ENCODE results near the gene ERAS. TPM values are rescaled to one million over a fixed set of nuclear protein-coding genes. Genes with fewer than 3 reads are reported as not detected.
A peak's percentile ranks its signal among the peaks of the same experiment; 100 is the strongest.
"Not testable (repeated sequence)": the region's sequence is repeated elsewhere in the genome, so short reads cannot be mapped to it uniquely, and the experiment has no call there.

Gene ERAS
- total and polyA plus RNA-seq, 7 experiments from 2014 or later, result not detected

GRCh38 chrX:48818098-48818497 is 8.2 kb upstream of the ERAS start:
- CTCF ChIA-PET, result no interaction called here
- H3K4me1 Mint-ChIP-seq, result peaks cover 0 to 4% (median 0%) of the 10 kb centered on the region in 7 donors
- peaks cover 0 to 31% (median 4%) of the 10 kb centered on the region in 5 donors for H3K36me3 Mint-ChIP-seq
- Histone ChIP-seq H3K27ac (ENCODE audit: low read depth, low read length) (no peak overlapping the region), H3K4me1 (ENCODE audit: control insufficient read depth in 2 of 2, insufficient read depth in 2 of 2, low read length in 2 of 2) (no peaks in the 10 kb centered on the region), H3K36me3 (ENCODE audit: control insufficient read depth in 2 of 3, insufficient read depth in 3 of 3, low read length in 3 of 3) (peaks cover 0 to 23% (median 0%) of the 10 kb centered on the region in 3 experiments), H3K27me3 (ENCODE audit: control insufficient read depth in 2 of 2, insufficient read depth in 2 of 2, low read length in 2 of 2) (no peaks in the 10 kb centered on the region), H3K4me3 (ENCODE audit: low read length) (no peak overlapping the region), H3K9me3 (ENCODE audit: control insufficient read depth in 2 of 3, low read length in 3 of 3) (no peaks in the 10 kb centered on the region)
- DNase-seq (no peak), ATAC-seq (no peak)
- intact Hi-C loops (cut with micrococcal nuclease), result no loop called here
- H3K9me3 Mint-ChIP-seq, result no peaks in the 10 kb centered on the region
- no peak overlapping the region for H3K27ac Mint-ChIP-seq
- H3K27me3 Mint-ChIP-seq, result no peaks in the 10 kb centered on the region
- POLR2A ChIA-PET, result no interaction called here
- H3K4me3 Mint-ChIP-seq, result no peak overlapping the region

GRCh38 chrX:48818866-48819265 is 7.4 kb upstream of the ERAS start:
- Histone ChIP-seq H3K4me3 (ENCODE audit: low read length) (no peak overlapping the region), H3K36me3 (ENCODE audit: control insufficient read depth in 2 of 3, insufficient read depth in 3 of 3, low read length in 3 of 3) (peaks cover 0 to 23% (median 0%) of the 10 kb centered on the region in 3 experiments), H3K27me3 (ENCODE audit: control insufficient read depth in 2 of 2, insufficient read depth in 2 of 2, low read length in 2 of 2) (no peaks in the 10 kb centered on the region), H3K27ac (ENCODE audit: low read depth, low read length) (no peak overlapping the region), H3K9me3 (ENCODE audit: control insufficient read depth in 2 of 3, low read length in 3 of 3) (no peaks in the 10 kb centered on the region), H3K4me1 (ENCODE audit: control insufficient read depth in 2 of 2, insufficient read depth in 2 of 2, low read length in 2 of 2) (no peaks in the 10 kb centered on the region)
- Mint-ChIP-seq H3K9me3 (no peaks in the 10 kb centered on the region), H3K27ac (no peak overlapping the region), H3K36me3 (peaks cover 0 to 26% (median 4%) of the 10 kb centered on the region in 5 donors), H3K4me1 (peaks cover 0 to 3% (median 0%) of the 10 kb centered on the region in 7 donors), H3K27me3 (no peaks in the 10 kb centered on the region), H3K4me3 (no peak overlapping the region)
- no peak for DNase-seq
- intact Hi-C loops (cut with micrococcal nuclease), result no loop called here
- POLR2A ChIA-PET, result no interaction called here
- CTCF ChIA-PET, result no interaction called here
- no peak for ATAC-seq

GRCh38 chrX:48819394-48819793 is 6.9 kb upstream of the ERAS start:
- H3K4me3 Mint-ChIP-seq; H3K9me3 Mint-ChIP-seq; CTCF ChIA-PET; H3K27ac Mint-ChIP-seq; H3K4me1 ChIP-seq (ENCODE audit: control insufficient read depth in 2 of 2, insufficient read depth in 2 of 2, low read length in 2 of 2); intact Hi-C loops (cut with micrococcal nuclease); H3K4me3 ChIP-seq (ENCODE audit: low read length); H3K27me3 ChIP-seq (ENCODE audit: control insufficient read depth in 2 of 2, insufficient read depth in 2 of 2, low read length in 2 of 2); ATAC-seq; H3K9me3 ChIP-seq (ENCODE audit: control insufficient read depth in 2 of 3, low read length in 3 of 3); H3K4me1 Mint-ChIP-seq; H3K27ac ChIP-seq (ENCODE audit: low read depth, low read length); H3K27me3 Mint-ChIP-seq; DNase-seq; POLR2A ChIA-PET: not testable (repeated sequence)
- H3K36me3 ChIP-seq (ENCODE audit: control insufficient read depth in 2 of 3, insufficient read depth in 3 of 3, low read length in 3 of 3), result peaks cover 0 to 20% (median 0%) of the 10 kb centered on the region in 3 experiments
- H3K36me3 Mint-ChIP-seq, result peaks cover 0 to 26% (median 4%) of the 10 kb centered on the region in 5 donors

GRCh38 chrX:48823053-48823452 is 3.3 kb upstream of the ERAS start:
- no peaks in the 10 kb centered on the region for H3K27me3 ChIP-seq (ENCODE audit: control insufficient read depth in 2 of 2, insufficient read depth in 2 of 2, low read length in 2 of 2)
- Mint-ChIP-seq H3K27me3 (peaks cover 4 to 12% (median 9%) of the 10 kb centered on the region in 5 donors), H3K9me3 (peaks cover 0 to 5% (median 0%) of the 10 kb centered on the region in 11 donors), H3K4me3 (no peak overlapping the region), H3K27ac (no peak overlapping the region), H3K4me1 (peaks cover 0 to 6% (median 3%) of the 10 kb centered on the region in 7 donors), H3K36me3 (peaks cover 0 to 33% (median 4%) of the 10 kb centered on the region in 5 donors)
- no peak overlapping the region for H3K27ac ChIP-seq (ENCODE audit: low read depth, low read length)
- CTCF ChIA-PET, result interaction anchor here (0.7 kb wide), 1 partner anchor 189 kb away, joined by 4 read pairs; no protein-coding TSS in a partner anchor
- intact Hi-C loops (cut with micrococcal nuclease), result no loop called here
- H3K36me3 ChIP-seq (ENCODE audit: control insufficient read depth in 2 of 3, insufficient read depth in 3 of 3, low read length in 3 of 3), result peaks cover 0 to 4% (median 0%) of the 10 kb centered on the region in 3 experiments
- no peaks in the 10 kb centered on the region for H3K4me1 ChIP-seq (ENCODE audit: control insufficient read depth in 2 of 2, insufficient read depth in 2 of 2, low read length in 2 of 2)
- no peak for ATAC-seq
- H3K4me3 ChIP-seq (ENCODE audit: low read length), result no peak overlapping the region
- no peaks in the 10 kb centered on the region for H3K9me3 ChIP-seq (ENCODE audit: control insufficient read depth in 2 of 3, low read length in 3 of 3)
- DNase-seq, result no peak
- POLR2A ChIA-PET, result no interaction called here

GRCh38 chrX:48824066-48824465 is 2.2 kb upstream of the ERAS start:
- intact Hi-C loops (cut with micrococcal nuclease), result no loop called here
- ChIA-PET CTCF (no interaction called here), POLR2A (no interaction called here)
- no peak overlapping the region for H3K27ac ChIP-seq (ENCODE audit: low read depth, low read length)
- no peak overlapping the region for H3K4me3 ChIP-seq (ENCODE audit: low read length)
- Mint-ChIP-seq H3K27me3 (peaks cover 10 to 20% (median 12%) of the 10 kb centered on the region in 5 donors), H3K4me1 (peaks cover 0 to 6% (median 3%) of the 10 kb centered on the region in 7 donors), H3K9me3 (peaks cover 0 to 5% (median 0%) of the 10 kb centered on the region in 11 donors), H3K36me3 (peaks cover 0 to 27% (median 4%) of the 10 kb centered on the region in 5 donors), H3K4me3 (no peak overlapping the region), H3K27ac (no peak overlapping the region)
- H3K27me3 ChIP-seq (ENCODE audit: control insufficient read depth in 2 of 2, insufficient read depth in 2 of 2, low read length in 2 of 2), result no peaks in the 10 kb centered on the region
- H3K36me3 ChIP-seq (ENCODE audit: control insufficient read depth in 2 of 3, insufficient read depth in 3 of 3, low read length in 3 of 3), result no peaks in the 10 kb centered on the region
- DNase-seq (no peak), ATAC-seq (no peak)
- H3K9me3 ChIP-seq (ENCODE audit: control insufficient read depth in 2 of 3, low read length in 3 of 3), result no peaks in the 10 kb centered on the region
- no peaks in the 10 kb centered on the region for H3K4me1 ChIP-seq (ENCODE audit: control insufficient read depth in 2 of 2, insufficient read depth in 2 of 2, low read length in 2 of 2)

GRCh38 chrX:48826876-48827653 is 752 bp downstream of the ERAS start:
- Histone ChIP-seq H3K27ac (ENCODE audit: low read depth, low read length) (no peak overlapping the region), H3K27me3 (ENCODE audit: control insufficient read depth in 2 of 2, insufficient read depth in 2 of 2, low read length in 2 of 2) (no peaks in the 10 kb centered on the region), H3K36me3 (ENCODE audit: control insufficient read depth in 2 of 3, insufficient read depth in 3 of 3, low read length in 3 of 3) (no peaks in the 10 kb centered on the region), H3K4me1 (ENCODE audit: control insufficient read depth in 2 of 2, insufficient read depth in 2 of 2, low read length in 2 of 2) (no peaks in the 10 kb centered on the region), H3K4me3 (ENCODE audit: low read length) (no peak overlapping the region), H3K9me3 (ENCODE audit: control insufficient read depth in 2 of 3, low read length in 3 of 3) (no peaks in the 10 kb centered on the region)
- H3K9me3 Mint-ChIP-seq, result peaks cover 0 to 5% (median 0%) of the 10 kb centered on the region in 11 donors
- H3K4me3 Mint-ChIP-seq, result peak overlapping the region in 8 of 10 donors; percentile 44 to 78 (median 54)
- H3K27ac Mint-ChIP-seq, result peak overlapping the region in 2 of 9 donors; percentile 32 to 67
- peaks cover 0 to 9% (median 3%) of the 10 kb centered on the region in 7 donors for H3K4me1 Mint-ChIP-seq
- ATAC-seq, result no peak
- ChIA-PET CTCF (no interaction called here), POLR2A (no interaction called here)
- intact Hi-C loops (cut with micrococcal nuclease), result no loop called here
- no peak for DNase-seq
- H3K27me3 Mint-ChIP-seq, result peaks cover 19 to 33% (median 21%) of the 10 kb centered on the region in 5 donors
- H3K36me3 Mint-ChIP-seq, result peaks cover 0 to 17% (median 3%) of the 10 kb centered on the region in 5 donors

GRCh38 chrX:48827654-48827968 is 1.3 kb downstream of the ERAS start:
- CTCF ChIA-PET, result no interaction called here
- peaks cover 0 to 13% (median 3%) of the 10 kb centered on the region in 5 donors for H3K36me3 Mint-ChIP-seq
- H3K27ac Mint-ChIP-seq, result peak overlapping the region in 2 of 9 donors; percentile 32 to 67

More at GRCh38 chrX:48827654-48827968, 1.3 kb downstream of the ERAS start:
- no peak overlapping the region for H3K4me3 ChIP-seq (ENCODE audit: low read length)
- H3K27me3 ChIP-seq (ENCODE audit: control insufficient read depth in 2 of 2, insufficient read depth in 2 of 2, low read length in 2 of 2), result no peaks in the 10 kb centered on the region
- H3K27ac ChIP-seq (ENCODE audit: low read depth, low read length), result no peak overlapping the region
- ATAC-seq, result no peak
- Mint-ChIP-seq H3K9me3 (peaks cover 0 to 5% (median 0%) of the 10 kb centered on the region in 11 donors), H3K4me1 (peaks cover 0 to 9% (median 3%) of the 10 kb centered on the region in 7 donors), H3K27me3 (peaks cover 19 to 37% (median 21%) of the 10 kb centered on the region in 5 donors), H3K4me3 (peak overlapping the region in 8 of 10 donors; percentile 44 to 78 (median 54))
- H3K9me3 ChIP-seq (ENCODE audit: control insufficient read depth in 2 of 3, low read length in 3 of 3), result no peaks in the 10 kb centered on the region
- DNase-seq, result no peak
- POLR2A ChIA-PET, result interaction anchor here (0.7 kb wide), 1 partner anchor 431 kb away, joined by 4 read pairs; no protein-coding TSS in a partner anchor
- no peaks in the 10 kb centered on the region for H3K4me1 ChIP-seq (ENCODE audit: control insufficient read depth in 2 of 2, insufficient read depth in 2 of 2, low read length in 2 of 2)
- H3K36me3 ChIP-seq (ENCODE audit: control insufficient read depth in 2 of 3, insufficient read depth in 3 of 3, low read length in 3 of 3), result no peaks in the 10 kb centered on the region
- intact Hi-C loops (cut with micrococcal nuclease), result no loop called here

Measured in naive thymus-derived CD4-positive, alpha-beta T cell (primary cell).